Measurements from ENCODE around the gene MYRIP. TPM values are rescaled to one million over a fixed set of nuclear protein-coding genes. Genes with fewer than 3 reads are reported as not detected.

Gene MYRIP
- total RNA-seq, 1 donor from 2014 or later: 12.7 TPM

- DNase-seq (ENCODE audit: low spot score in 2 of 2): no peak
- no peaks in the 10 kb centered on the region for H3K4me1 ChIP-seq
- H3K27ac ChIP-seq: no peak overlapping the region
- no peaks in the 10 kb centered on the region for H3K36me3 ChIP-seq
- TF ChIP-seq CTCF (IDR thresholded peaks at IDR 0.05): no peak
- no peak overlapping the region for H3K4me3 ChIP-seq
- intact Hi-C loops (cut with DNase I): no loop called here
- H3K9me3 ChIP-seq: no peaks in the 10 kb centered on the region
- H3K27me3 ChIP-seq: no peaks in the 10 kb centered on the region
Observed at GRCh38 chr3:39892068-39892467, 82.7 kb downstream of the MYRIP start.

- intact Hi-C loops (cut with DNase I): no loop called here
- no peaks in the 10 kb centered on the region for H3K4me1 ChIP-seq
Observed at GRCh38 chr3:39896184-39896583, 86.8 kb downstream of the MYRIP start.

GRCh38 chr3:39900462-39901002, 91.1 kb downstream of the MYRIP start:
- intact Hi-C loops (cut with DNase I): no loop called here
- Histone ChIP-seq H3K36me3 (no peaks in the 10 kb centered on the region), H3K27ac (no peak overlapping the region), H3K4me1 (no peaks in the 10 kb centered on the region), H3K9me3 (no peaks in the 10 kb centered on the region), H3K27me3 (no peaks in the 10 kb centered on the region), H3K4me3 (no peak overlapping the region)
- TF ChIP-seq CTCF (IDR thresholded peaks at IDR 0.05): no peak
- no peak for DNase-seq (ENCODE audit: low spot score in 2 of 2)

More at GRCh38 chr3:39896184-39896583, 86.8 kb downstream of the MYRIP start:
- TF ChIP-seq CTCF (IDR thresholded peaks at IDR 0.05): no peak
- no peaks in the 10 kb centered on the region for H3K9me3 ChIP-seq
- no peaks in the 10 kb centered on the region for H3K27me3 ChIP-seq
- no peak for DNase-seq (ENCODE audit: low spot score in 2 of 2)
- no peak overlapping the region for H3K4me3 ChIP-seq
- H3K27ac ChIP-seq: no peak overlapping the region
- no peaks in the 10 kb centered on the region for H3K36me3 ChIP-seq

- H3K27ac ChIP-seq: no peak overlapping the region
- no peaks in the 10 kb centered on the region for H3K4me1 ChIP-seq
- intact Hi-C loops (cut with DNase I): no loop called here
- no peak for DNase-seq (ENCODE audit: low spot score in 2 of 2)
- H3K27me3 ChIP-seq: no peaks in the 10 kb centered on the region
- H3K36me3 ChIP-seq: no peaks in the 10 kb centered on the region
- no peak for TF ChIP-seq CTCF (IDR thresholded peaks at IDR 0.05)
- H3K4me3 ChIP-seq: no peak overlapping the region
- no peaks in the 10 kb centered on the region for H3K9me3 ChIP-seq
Observed at GRCh38 chr3:39903253-39903652, 93.8 kb downstream of the MYRIP start.

- Histone ChIP-seq H3K27me3 (no peaks in the 10 kb centered on the region), H3K4me1 (peaks cover 0 to 2% of the 10 kb centered on the region in 2 donors), H3K4me3 (no peak overlapping the region), H3K9me3 (no peaks in the 10 kb centered on the region), H3K27ac (no peak overlapping the region), H3K36me3 (no peaks in the 10 kb centered on the region)
- TF ChIP-seq CTCF (IDR thresholded peaks at IDR 0.05): no peak
- intact Hi-C loops (cut with DNase I): no loop called here
- DNase-seq (ENCODE audit: low spot score in 2 of 2): no peak
Observed at GRCh38 chr3:39905788-39906187, 96.4 kb downstream of the MYRIP start.

GRCh38 chr3:39907981-39908380, 98.6 kb downstream of the MYRIP start:
- Histone ChIP-seq H3K9me3 (no peaks in the 10 kb centered on the region), H3K27me3 (no peaks in the 10 kb centered on the region)
- no peak for TF ChIP-seq CTCF (IDR thresholded peaks at IDR 0.05)

More at GRCh38 chr3:39907981-39908380, 98.6 kb downstream of the MYRIP start:
- DNase-seq (ENCODE audit: low spot score in 2 of 2): no peak
- Histone ChIP-seq H3K4me1 (peaks cover 0 to 9% of the 10 kb centered on the region in 2 donors), H3K27ac (no peak overlapping the region), H3K36me3 (no peaks in the 10 kb centered on the region), H3K4me3 (no peak overlapping the region)
- intact Hi-C loops (cut with DNase I): loop anchor here (2.0 kb wide), 1 partner anchor 55 kb away; no protein-coding TSS in a partner anchor

Measured in ascending aorta (tissue), 2 donors.